ENCODE measurements around the gene IL11. TPM values are rescaled to one million over a fixed set of nuclear protein-coding genes. Genes with fewer than 3 reads are reported as not detected.

IL11 gene
- total RNA-seq, 1 experiment from 2014 or later, result 3.9 TPM

DNA sequence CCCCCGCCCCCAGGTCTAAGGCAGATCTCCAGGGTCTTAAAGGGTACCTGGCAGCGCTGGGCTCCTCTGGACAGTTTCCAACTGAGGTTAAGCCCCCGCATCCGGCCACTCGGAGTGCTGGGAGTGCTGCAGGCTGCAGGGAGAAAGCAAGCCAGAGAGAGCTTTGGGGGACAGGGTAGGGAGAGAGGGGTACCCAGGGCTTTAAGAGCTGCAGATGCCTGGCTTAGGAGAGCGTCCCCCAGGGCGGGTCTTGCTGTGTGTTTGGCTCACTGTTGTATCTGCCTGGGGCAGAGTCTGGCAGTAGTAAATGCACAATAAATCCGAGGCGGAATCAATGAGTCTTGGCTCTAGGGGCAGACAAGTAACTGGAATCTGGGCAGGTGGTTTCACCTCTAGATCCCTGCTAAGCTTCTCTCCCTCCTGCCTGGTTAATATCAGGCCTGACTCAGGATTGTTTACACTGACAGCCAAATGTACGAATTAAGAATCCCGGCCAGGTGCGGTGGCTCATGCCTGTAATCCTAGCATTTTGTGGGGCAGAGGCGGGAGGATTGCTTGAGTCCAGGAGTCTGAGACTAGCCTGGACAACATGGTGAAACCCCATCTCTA is 14.9 kb downstream of the IL11 start:
- no peak overlapping the region for H3K23ac ChIP-seq (ENCODE audit: insufficient read length, low read depth, low read length)
- Mint-ChIP-seq H3K4me1 (peaks cover 38 to 39% of the 10 kb centered on the region in 2 experiments), H3K27ac (peak overlapping the region in 1 of 3 experiments; percentile 55; a peak in 2 of 7 replicates), H3K36me3 (ENCODE audit: insufficient read depth in 1 of 3, low read depth in 3 of 3) (peaks cover 2 to 28% (median 6%) of the 10 kb centered on the region in 3 experiments; a peak in 4 of 7 replicates), H3K4me3 (peak overlapping the region in 1 of 2 experiments; percentile 71; a peak in 2 of 5 replicates), H3K27me3 (ENCODE audit: low read depth) (peaks cover 85% of the 10 kb centered on the region), H3K9me3 (no peaks in the 10 kb centered on the region; a peak in 1 of 5 replicates)
- no peak overlapping the region for H4K91ac ChIP-seq (ENCODE audit: insufficient read length, low read depth, low read length)
- no peaks in the 10 kb centered on the region for H3K9me3 ChIP-seq (ENCODE audit: control insufficient read depth, low read depth, low read length)
- no peak for TF ChIP-seq CTCF (conservative IDR thresholded peaks at IDR 0.05)
- no peak overlapping the region for H3T11ph ChIP-seq (ENCODE audit: low read length)
- no peak overlapping the region for H3K14ac ChIP-seq (ENCODE audit: insufficient read depth, low read length)
- no CpG with 5 or more reads among the region's 13 CpGs for WGBS (ENCODE audit: extremely low coverage, insufficient read length, low lambda C conversion rate)
- H2BK20ac ChIP-seq (ENCODE audit: low read depth, low read length, poor library complexity, severe bottlenecking), result no peak overlapping the region
- H3K56ac ChIP-seq (ENCODE audit: insufficient read length, low read depth, low read length), result no peak overlapping the region
- no peak overlapping the region for H2BK120ac ChIP-seq (ENCODE audit: low read depth, low read length, poor library complexity, severe bottlenecking)
- H4K8ac ChIP-seq (replicated peaks; ENCODE audit: insufficient read length, low read depth, low read length), result no peak overlapping the region
- H3K18ac ChIP-seq (ENCODE audit: insufficient read length, low read depth, low read length), result no peak overlapping the region
- H3K4me1 ChIP-seq (ENCODE audit: insufficient read depth, low read length), result no peaks in the 10 kb centered on the region; the same call in 1 of the 2 replicates
- no peak overlapping the region for H2BK15ac ChIP-seq (ENCODE audit: low read depth, low read length)
- no peak overlapping the region for H2AK5ac ChIP-seq (ENCODE audit: insufficient read length, low read length)
- DNase-seq, result no peak
- H3K4ac ChIP-seq (ENCODE audit: low read depth, low read length), result no peak overlapping the region
- no peaks in the 10 kb centered on the region for H4K20me1 ChIP-seq (ENCODE audit: control insufficient read depth, insufficient read depth, insufficient read length)
- no peak overlapping the region for H3K27ac ChIP-seq (ENCODE audit: insufficient read length, low read depth, low read length)
- peaks cover 7% of the 10 kb centered on the region for H3K23me2 ChIP-seq (ENCODE audit: insufficient read length, low read depth, low read length, poor library complexity, severe bottlenecking)
- no peak overlapping the region for H2BK5ac ChIP-seq (ENCODE audit: insufficient read length, low read length)
- no peak overlapping the region for H2AFZ ChIP-seq (ENCODE audit: low read length)
- no peak overlapping the region for H4K5ac ChIP-seq (ENCODE audit: insufficient read length, low read depth, low read length)
- no peaks in the 10 kb centered on the region for H3K79me2 ChIP-seq (ENCODE audit: insufficient read depth, low read length)
- H3K4me2 ChIP-seq (ENCODE audit: insufficient read depth, insufficient read length, low read length), result no peak overlapping the region
- H2BK12ac ChIP-seq (ENCODE audit: insufficient read length, low read depth, low read length), result no peak overlapping the region
- H3K79me1 ChIP-seq (ENCODE audit: insufficient read depth, low read depth, low read length, poor library complexity, severe bottlenecking), result no peaks in the 10 kb centered on the region
- H3K9ac ChIP-seq (ENCODE audit: extremely low read depth, insufficient read length, low read length), result no peak overlapping the region
- peaks cover 17% of the 10 kb centered on the region; the same call in 1 of the 2 replicates for H3K27me3 ChIP-seq (ENCODE audit: insufficient read depth, low read length)

All from H9 (cell line).